ENCODE measurements around the gene IL36RN. TPM values are rescaled to one million over a fixed set of nuclear protein-coding genes. Genes with fewer than 3 reads are reported as not detected.

Gene IL36RN
- total RNA-seq, 2 experiments from 2014 or later, result not detected

GRCh38 chr2:113015655-113016054 lies 43.3 kb upstream of the IL36RN start:
- no peaks in the 10 kb centered on the region for H3K79me2 ChIP-seq (ENCODE audit: insufficient read depth, low read depth, low read length)
- no peak for DNase-seq (ENCODE audit: low spot score)
- no peaks in the 10 kb centered on the region for H3K4me1 ChIP-seq (ENCODE audit: insufficient read depth, low read length, poor library complexity, severe bottlenecking)
- no peak overlapping the region for H3K4me3 ChIP-seq (ENCODE audit: low read depth, low read length, poor library complexity, severe bottlenecking)
- TF ChIP-seq EZH2phosphoT487 (IDR thresholded peaks at IDR 0.05; ENCODE audit: borderline replicate concordance, low read depth, low read length) (no peak), CTCF (conservative IDR thresholded peaks at IDR 0.05; ENCODE audit: low read length) (no peak)
- H2AFZ ChIP-seq (ENCODE audit: low read length), result no peak overlapping the region
- no TSS peak for BruUV-seq (replicated peaks)
- H4K20me1 ChIP-seq (ENCODE audit: insufficient read depth, low read length), result no peaks in the 10 kb centered on the region
- POLR2A ChIA-PET, result no interaction called here
- no peak overlapping the region for H3K27ac ChIP-seq (ENCODE audit: low read depth, low read length, poor library complexity, severe bottlenecking)
- intact Hi-C loops (cut with micrococcal nuclease; ENCODE audit: unreplicated experiment), result no loop called here
- no peaks in the 10 kb centered on the region for H3K36me3 ChIP-seq (ENCODE audit: insufficient read depth, low read length)
- H3K9me2 ChIP-seq (ENCODE audit: insufficient read depth, low read length), result no peaks in the 10 kb centered on the region
- no peaks in the 10 kb centered on the region for H3K9me3 ChIP-seq (ENCODE audit: low read length)
- H3K4me2 ChIP-seq (ENCODE audit: low read length), result no peak overlapping the region
- CTCF ChIA-PET (ENCODE audit: unreplicated experiment), result no interaction called here

- no peak for DNase-seq (ENCODE audit: low spot score)
- Histone ChIP-seq H3K9me2 (ENCODE audit: insufficient read depth, low read length) (no peaks in the 10 kb centered on the region), H3K4me1 (ENCODE audit: insufficient read depth, low read length, poor library complexity, severe bottlenecking) (no peaks in the 10 kb centered on the region), H3K4me2 (ENCODE audit: low read length) (no peak overlapping the region), H3K36me3 (ENCODE audit: insufficient read depth, low read length) (no peaks in the 10 kb centered on the region), H3K9me3 (ENCODE audit: low read length) (no peaks in the 10 kb centered on the region), H3K27ac (ENCODE audit: low read depth, low read length, poor library complexity, severe bottlenecking) (no peak overlapping the region), H4K20me1 (ENCODE audit: insufficient read depth, low read length) (no peaks in the 10 kb centered on the region), H3K79me2 (ENCODE audit: insufficient read depth, low read depth, low read length) (no peaks in the 10 kb centered on the region), H2AFZ (ENCODE audit: low read length) (no peak overlapping the region), H3K4me3 (ENCODE audit: low read depth, low read length, poor library complexity, severe bottlenecking) (no peak overlapping the region)
- intact Hi-C loops (cut with micrococcal nuclease; ENCODE audit: unreplicated experiment), result no loop called here
- TF ChIP-seq CTCF (conservative IDR thresholded peaks at IDR 0.05; ENCODE audit: low read length) (no peak), EZH2phosphoT487 (IDR thresholded peaks at IDR 0.05; ENCODE audit: borderline replicate concordance, low read depth, low read length) (no peak)
- ChIA-PET CTCF (ENCODE audit: unreplicated experiment) (no interaction called here), POLR2A (no interaction called here)
- no TSS peak for BruUV-seq (replicated peaks)
These were observed 40.5 kb upstream of the IL36RN start for GRCh38 chr2:113018509-113018908.

GRCh38 chr2:113021312-113021711 lies 37.7 kb upstream of the IL36RN start:
- H3K79me2 ChIP-seq (ENCODE audit: insufficient read depth, low read depth, low read length), result no peaks in the 10 kb centered on the region
- no peak overlapping the region for H3K4me3 ChIP-seq (ENCODE audit: low read depth, low read length, poor library complexity, severe bottlenecking)
- H3K4me2 ChIP-seq (ENCODE audit: low read length), result no peak overlapping the region
- H4K20me1 ChIP-seq (ENCODE audit: insufficient read depth, low read length), result no peaks in the 10 kb centered on the region
- no peaks in the 10 kb centered on the region for H3K9me2 ChIP-seq (ENCODE audit: insufficient read depth, low read length)
- intact Hi-C loops (cut with micrococcal nuclease; ENCODE audit: unreplicated experiment), result no loop called here
- no peaks in the 10 kb centered on the region for H3K9me3 ChIP-seq (ENCODE audit: low read length)
- TF ChIP-seq CTCF (conservative IDR thresholded peaks at IDR 0.05; ENCODE audit: low read length), result no peak
- no TSS peak for BruUV-seq (replicated peaks)
- ChIA-PET POLR2A (no interaction called here), CTCF (ENCODE audit: unreplicated experiment) (no interaction called here)
- H2AFZ ChIP-seq (ENCODE audit: low read length), result no peak overlapping the region
- H3K36me3 ChIP-seq (ENCODE audit: insufficient read depth, low read length), result no peaks in the 10 kb centered on the region
- H3K4me1 ChIP-seq (ENCODE audit: insufficient read depth, low read length, poor library complexity, severe bottlenecking), result no peaks in the 10 kb centered on the region
- H3K27ac ChIP-seq (ENCODE audit: low read depth, low read length, poor library complexity, severe bottlenecking), result no peak overlapping the region
- DNase-seq (ENCODE audit: low spot score), result no peak

Measured in OCI-LY7 (cell line).